ENCODE results near the gene PDE6B.

PDE6B gene

GRCh38 chr4:708631-708933, 83.2 kb downstream of the PDE6B start:
- no peak for DNase-seq

GRCh38 chr4:709348-709747, 84.0 kb downstream of the PDE6B start:
- no peak for DNase-seq

GRCh38 chr4:710116-710515, 84.7 kb downstream of the PDE6B start:
- DNase-seq = no peak

GRCh38 chr4:710916-711315, 85.5 kb downstream of the PDE6B start:
- no peak for DNase-seq

- no peak for DNase-seq
Measured at GRCh38 chr4:712093-712492, 86.7 kb downstream of the PDE6B start.

DNA sequence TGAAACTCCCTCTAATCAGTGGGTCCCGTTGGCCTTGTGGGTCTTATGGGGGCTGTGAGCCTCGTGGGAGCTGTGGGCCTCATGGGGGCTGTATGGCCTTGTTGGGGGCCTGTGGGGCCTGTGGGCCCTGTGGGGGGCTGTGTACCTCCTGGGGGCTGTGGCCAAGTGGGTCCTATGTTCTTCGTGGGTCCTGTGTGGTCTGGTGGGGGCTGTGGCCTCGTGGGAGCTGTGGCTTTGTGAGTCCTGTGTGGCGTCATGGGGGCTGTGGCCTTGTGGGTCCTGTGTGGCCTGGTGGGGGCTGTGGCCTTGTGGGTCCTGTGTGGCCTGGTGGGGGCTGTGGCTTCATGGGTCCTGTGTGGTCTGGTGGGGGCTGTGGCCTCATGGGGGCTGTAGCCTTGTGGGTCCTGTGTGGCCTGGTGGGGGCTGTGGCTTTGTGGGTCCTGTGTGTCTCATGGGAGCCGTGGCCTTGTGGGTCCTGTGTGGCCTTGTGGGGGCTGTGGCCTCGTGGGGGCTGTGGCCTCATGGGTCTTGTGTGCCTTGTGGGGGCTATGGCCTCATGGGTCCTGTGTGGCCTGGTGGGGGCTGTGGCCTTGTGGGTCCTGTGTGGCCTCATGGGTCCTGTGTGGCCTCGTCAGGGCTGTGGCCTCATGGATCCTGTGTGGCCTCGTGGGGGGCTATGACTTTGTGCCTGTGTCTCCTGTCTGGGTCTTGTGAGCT, 87.7 kb downstream of the PDE6B start:
- no peak for DNase-seq

DNA sequence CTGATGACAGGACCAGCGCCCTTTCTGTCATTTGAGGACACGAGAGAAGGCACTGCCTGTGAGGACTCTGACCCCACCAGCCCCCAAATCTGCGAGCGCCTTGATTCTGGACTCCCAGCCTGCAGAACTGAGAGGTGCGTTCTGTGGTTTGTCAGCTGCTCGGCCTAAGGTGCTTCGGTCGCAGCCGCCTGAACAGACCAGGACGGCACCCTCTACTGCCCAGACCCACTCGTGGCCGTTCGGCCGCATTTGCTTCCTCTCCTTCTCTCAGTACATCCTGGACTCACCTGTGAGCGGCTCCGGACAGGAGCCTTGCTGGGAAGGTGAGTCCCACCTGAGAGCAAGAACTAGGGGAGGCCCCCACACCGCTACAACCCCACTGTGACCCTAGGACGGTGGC, 88.7 kb downstream of the PDE6B start:
- no peak for DNase-seq

GRCh38 chr4:717601-718320, 92.4 kb downstream of the PDE6B start:
- DNase-seq = no peak

- no peak for DNase-seq
Measured at GRCh38 chr4:718460-718859, 93.1 kb downstream of the PDE6B start.

All from NCI-H82 (cell line).